Suprapubic skin (tissue), 4 donors: Measurements from ENCODE around the gene TANC1. TPM values are rescaled to one million over a fixed set of nuclear protein-coding genes. Genes with fewer than 3 reads are reported as not detected.
A peak's percentile ranks its signal among the peaks of the same experiment; 100 is the strongest.

Experiments
- DNase-seq, 2 donors: peaks; one replicate each; pipeline ENCODE4 v3.0.0-alpha.2; 2019; ENCODE audit warnings: low spot score in 2 of 2
- H3K27ac ChIP-seq: fragments of 200-600 bp; sonication (generic); one replicate; pipeline ENCODE4 v1.5.1; 2019
- H3K27me3 ChIP-seq: fragments of 200-600 bp; sonication (generic); one replicate; pipeline ENCODE4 v1.5.1; 2019
- H3K36me3 ChIP-seq: fragments of 200-600 bp; sonication (generic); one replicate; pipeline ENCODE4 v1.5.1; 2019
- H3K4me1 ChIP-seq: fragments of 200-600 bp; sonication (generic); one replicate; pipeline ENCODE4 v1.5.1; 2019
- H3K4me3 ChIP-seq: fragments of 200-600 bp; sonication (generic); one replicate; pipeline ENCODE4 v1.5.1; 2019; ENCODE audit warnings: mild to moderate bottlenecking
- H3K9me3 ChIP-seq: fragments of 200-600 bp; sonication (generic); one replicate; pipeline ENCODE4 v1.5.1; 2019
- EP300 ChIP-seq: sonication (generic); formaldehyde crosslinking; IDR thresholded peaks from one replicate; pipeline ENCODE4 v1.6.1; 2017; ENCODE audit warnings: antibody characterized with exemption
- POLR2A ChIP-seq, 2 donors: fragments of 450-650 bp; IDR thresholded peaks; one replicate each; pipeline ENCODE4 v1.6.1; 2017; ENCODE audit warnings: antibody characterized with exemption in 2 of 2, mild to moderate bottlenecking in 2 of 2, moderate library complexity in 2 of 2
- POLR2AphosphoS5 ChIP-seq, 3 donors: sonication (generic); formaldehyde crosslinking; IDR thresholded peaks; one replicate each; pipeline ENCODE4 v1.6.1; 2017; ENCODE audit warnings: antibody characterized with exemption in 3 of 3
- WGBS: methylation state at CpG from one replicate; pipeline ENCODE4 v1.1.5; 2018; 5-methylcytosine and 5-hydroxymethylcytosine counted together
- total RNA-seq, 4 donors: library from RNA; depleted of rRNA; stranded (reverse); fragments of >200 nt; gene quantifications; one replicate each; pipeline ENCODE4 v1.1.0, GENCODE V29; 2016
- TF ChIP-seq, protein P1 (sequence below), 2 donors: fragments of 200-600 bp in 1 of 2; fragments of 450-650 bp in 1 of 2; sonication (generic) in 1 of 2; IDR thresholded peaks; one replicate each; pipeline ENCODE4 v1.5.1; 2016 to 2019; ENCODE audit warnings: antibody characterized with exemption in 2 of 2, mild to moderate bottlenecking in 1 of 2, moderate library complexity in 1 of 2

Gene TANC1
- total RNA-seq, 4 donors from 2014 or later: 57.6 to 260 (median 88.3) TPM

DNA sequence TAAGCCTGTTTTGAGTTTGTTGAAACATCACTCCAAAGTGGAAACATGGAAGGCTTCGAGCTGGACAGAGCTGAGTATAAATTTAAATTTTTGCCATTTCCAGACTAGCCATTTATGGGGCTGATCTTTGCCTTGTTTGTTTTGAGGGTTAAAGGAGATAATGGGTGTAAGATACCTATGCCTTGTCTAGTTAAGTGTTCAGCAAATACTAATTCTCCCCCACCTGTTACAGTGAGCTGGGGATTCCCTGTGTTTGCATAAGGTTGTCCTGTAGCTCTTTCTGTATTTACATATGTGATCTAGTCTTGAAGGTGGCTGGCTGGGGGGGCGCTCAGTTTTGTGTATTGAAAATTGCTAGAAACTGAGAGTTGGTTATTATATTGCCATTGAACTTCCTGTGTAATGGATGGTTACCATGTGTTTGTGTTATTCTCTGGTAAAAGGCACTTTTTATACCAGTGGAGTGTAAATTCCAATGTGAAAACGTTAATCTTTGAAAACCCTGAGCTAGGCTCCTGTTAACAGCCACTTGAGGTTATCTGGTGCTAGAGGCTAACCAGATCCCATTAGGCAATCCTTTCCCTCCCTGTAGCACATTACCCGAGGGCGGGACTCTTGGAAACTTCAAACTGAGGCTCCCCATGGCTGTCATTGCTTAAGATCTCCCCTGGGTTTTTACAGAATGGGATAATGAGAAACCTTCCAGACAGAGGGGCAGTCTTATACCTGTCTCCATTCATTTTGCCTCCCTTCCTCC, 26.7 kb downstream of the TANC1 start:
- WGBS: 59% methylated on average over 5 of the region's 5 CpGs
- Histone ChIP-seq H3K27ac (no peak overlapping the region), H3K4me3 (no peak overlapping the region), H3K9me3 (no peaks in the 10 kb centered on the region), H3K36me3 (no peaks in the 10 kb centered on the region), H3K27me3 (no peaks in the 10 kb centered on the region), H3K4me1 (peaks cover 31% of the 10 kb centered on the region)
- DNase-seq: no peak
- TF ChIP-seq, protein P1, sequence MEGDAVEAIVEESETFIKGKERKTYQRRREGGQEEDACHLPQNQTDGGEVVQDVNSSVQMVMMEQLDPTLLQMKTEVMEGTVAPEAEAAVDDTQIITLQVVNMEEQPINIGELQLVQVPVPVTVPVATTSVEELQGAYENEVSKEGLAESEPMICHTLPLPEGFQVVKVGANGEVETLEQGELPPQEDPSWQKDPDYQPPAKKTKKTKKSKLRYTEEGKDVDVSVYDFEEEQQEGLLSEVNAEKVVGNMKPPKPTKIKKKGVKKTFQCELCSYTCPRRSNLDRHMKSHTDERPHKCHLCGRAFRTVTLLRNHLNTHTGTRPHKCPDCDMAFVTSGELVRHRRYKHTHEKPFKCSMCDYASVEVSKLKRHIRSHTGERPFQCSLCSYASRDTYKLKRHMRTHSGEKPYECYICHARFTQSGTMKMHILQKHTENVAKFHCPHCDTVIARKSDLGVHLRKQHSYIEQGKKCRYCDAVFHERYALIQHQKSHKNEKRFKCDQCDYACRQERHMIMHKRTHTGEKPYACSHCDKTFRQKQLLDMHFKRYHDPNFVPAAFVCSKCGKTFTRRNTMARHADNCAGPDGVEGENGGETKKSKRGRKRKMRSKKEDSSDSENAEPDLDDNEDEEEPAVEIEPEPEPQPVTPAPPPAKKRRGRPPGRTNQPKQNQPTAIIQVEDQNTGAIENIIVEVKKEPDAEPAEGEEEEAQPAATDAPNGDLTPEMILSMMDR (IDR thresholded peaks at IDR 0.05): no peak
- TF ChIP-seq POLR2A (IDR thresholded peaks at IDR 0.05): no peak
- TF ChIP-seq POLR2AphosphoS5 (IDR thresholded peaks at IDR 0.05): no peak
- no peak for TF ChIP-seq EP300

DNA sequence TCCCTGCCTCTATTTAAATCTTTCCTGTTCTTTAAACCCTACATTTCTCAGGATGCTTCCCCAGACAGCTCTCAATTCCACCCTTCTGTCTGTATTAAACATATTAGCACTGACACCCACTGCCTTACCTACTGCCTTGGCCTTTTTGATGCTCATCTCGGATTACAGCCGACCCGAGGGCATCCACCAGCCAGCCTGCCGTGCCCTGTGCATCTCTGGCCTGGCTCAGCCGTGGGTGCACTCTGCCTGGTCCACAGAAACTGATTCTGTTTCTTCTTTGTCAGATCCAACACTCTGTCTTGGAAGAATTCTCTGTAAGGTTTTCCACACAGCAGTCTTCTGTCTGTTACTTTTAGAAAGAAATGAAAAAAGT, 27.2 kb downstream of the TANC1 start:
- Histone ChIP-seq H3K4me3 (no peak overlapping the region), H3K27me3 (no peaks in the 10 kb centered on the region), H3K27ac (no peak overlapping the region), H3K4me1 (peaks cover 31% of the 10 kb centered on the region), H3K36me3 (no peaks in the 10 kb centered on the region), H3K9me3 (no peaks in the 10 kb centered on the region)
- no peak for TF ChIP-seq POLR2AphosphoS5 (IDR thresholded peaks at IDR 0.05)
- TF ChIP-seq POLR2A (IDR thresholded peaks at IDR 0.05): no peak
- TF ChIP-seq, protein P1 (IDR thresholded peaks at IDR 0.05): no peak
- no peak for TF ChIP-seq EP300
- WGBS: 65% methylated on average over 5 of the region's 5 CpGs
- DNase-seq: no peak

DNA sequence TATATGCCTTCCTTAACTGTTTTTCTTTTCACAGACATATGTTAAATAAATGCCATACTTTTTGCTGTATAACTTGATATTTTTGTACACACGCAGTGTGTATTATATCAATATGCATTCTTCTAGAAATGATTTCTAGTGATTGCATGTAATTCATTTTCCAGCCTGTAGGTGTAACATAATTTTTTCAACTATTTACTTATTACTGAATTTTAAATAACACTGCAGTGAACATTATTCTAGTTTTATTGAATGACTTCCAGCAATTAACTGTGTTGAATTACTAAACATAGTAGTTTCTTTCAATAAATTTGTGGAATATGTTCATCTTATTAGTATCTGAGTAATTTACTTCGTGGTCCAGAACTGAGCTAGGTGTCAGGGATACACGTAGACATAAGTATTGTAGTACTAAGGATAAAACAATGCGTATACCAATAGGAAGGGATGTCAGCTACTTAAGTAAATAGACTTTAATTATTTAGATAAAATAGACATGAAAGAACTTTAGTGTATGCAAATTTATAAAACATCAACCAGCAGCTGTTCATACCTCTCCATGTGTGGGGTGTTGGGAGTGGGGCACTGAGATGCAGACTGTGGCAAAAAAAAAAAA, 28.0 kb downstream of the TANC1 start:
- DNase-seq: no peak
- Histone ChIP-seq H3K27me3 (no peaks in the 10 kb centered on the region), H3K9me3 (no peaks in the 10 kb centered on the region), H3K27ac (no peak overlapping the region), H3K4me1 (peaks cover 31% of the 10 kb centered on the region), H3K4me3 (no peak overlapping the region), H3K36me3 (peaks cover under 1% of the 10 kb centered on the region)
- no peak for TF ChIP-seq POLR2A (IDR thresholded peaks at IDR 0.05)
- TF ChIP-seq, protein P1 (IDR thresholded peaks at IDR 0.05): peak in 1 of 2 donors; percentile 11
- WGBS: 98% methylated on average over 4 of the region's 4 CpGs

DNA sequence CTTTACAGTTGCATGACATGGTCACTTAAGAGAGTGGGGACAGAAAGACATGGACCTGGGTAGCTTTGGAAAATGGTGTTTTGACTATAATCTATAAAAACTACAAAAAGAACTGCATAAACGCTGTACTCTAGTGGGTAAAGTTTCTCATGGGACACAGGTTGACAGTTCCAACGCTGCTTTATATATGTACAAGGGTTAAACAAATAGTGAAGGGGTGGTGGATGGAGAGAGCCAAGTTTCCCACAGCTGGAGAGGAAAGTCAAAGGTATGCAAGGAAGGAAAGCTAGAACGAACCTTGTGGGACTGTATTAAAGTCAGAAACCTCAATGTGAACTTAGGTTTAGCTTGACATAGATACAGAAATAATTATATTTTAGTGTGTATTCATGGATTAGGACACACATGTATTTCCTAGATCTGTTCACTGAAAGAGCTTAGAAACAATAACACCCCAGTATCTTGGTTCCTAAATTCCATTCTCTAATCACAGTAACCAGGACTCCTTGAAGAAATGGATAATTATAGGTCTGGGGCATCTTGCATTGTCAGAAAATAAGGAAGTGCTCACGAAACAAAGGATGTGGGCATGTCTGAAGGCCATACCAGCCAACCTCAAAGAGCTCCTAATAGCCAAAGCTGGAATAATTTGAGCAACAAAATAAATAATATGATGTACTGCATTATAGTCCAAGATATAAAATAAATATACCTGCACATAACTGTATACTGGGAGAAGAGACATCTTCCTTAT, 28.8 kb downstream of the TANC1 start:
- Histone ChIP-seq H3K27ac (no peak overlapping the region), H3K27me3 (no peaks in the 10 kb centered on the region), H3K9me3 (no peaks in the 10 kb centered on the region), H3K36me3 (peaks cover 7% of the 10 kb centered on the region), H3K4me3 (no peak overlapping the region), H3K4me1 (peaks cover 31% of the 10 kb centered on the region)
- TF ChIP-seq POLR2A (IDR thresholded peaks at IDR 0.05): no peak
- TF ChIP-seq, protein P1 (IDR thresholded peaks at IDR 0.05): no peak
- no peak for TF ChIP-seq POLR2AphosphoS5 (IDR thresholded peaks at IDR 0.05)
- TF ChIP-seq EP300: no peak
- no peak for DNase-seq
- 66% methylated on average over 4 of the region's 4 CpGs for WGBS
